ENCODE measurements around the gene BAZ2A. TPM values are rescaled to one million over a fixed set of nuclear protein-coding genes. Genes with fewer than 3 reads are reported as not detected.

The BAZ2A gene
- total and polyA plus RNA-seq, 2 experiments from 2014 or later: 13.0 to 23.2 TPM

- Histone ChIP-seq H3K4me2 (ENCODE audit: unreplicated experiment) (peak within 1 kb of the TSS; percentile 97), H3K9ac (peak within 1 kb of the TSS; percentile 96), H3K79me2 (ENCODE audit: insufficient read depth) (peaks cover 49% of the 10 kb centered on the region), H3K27me3 (replicated peaks; ENCODE audit: insufficient read depth) (no peaks in the 10 kb centered on the region), H3K4me3 (peak within 1 kb of the TSS; percentile 94), H4K20me1 (ENCODE audit: insufficient read depth) (peaks cover 13% of the 10 kb centered on the region; the same call in 1 of the 2 replicates), H3K36me3 (ENCODE audit: low read depth) (peaks cover 36% of the 10 kb centered on the region), H3K4me1 (ENCODE audit: insufficient read depth) (peaks cover 9% of the 10 kb centered on the region; the same call in 1 of the 2 replicates), H3K27ac (peak within 1 kb of the TSS; percentile 76), H3F3A (ENCODE audit: insufficient read depth) (peaks cover 25% of the 10 kb centered on the region), H2AFZ (peak within 1 kb of the TSS; percentile 87), H3K9me3 (ENCODE audit: low read depth) (no peaks in the 10 kb centered on the region), H3K9me2 (ENCODE audit: insufficient read depth) (no peaks in the 10 kb centered on the region)
- 0 to 2% methylated on average over 39 of the region's 39 CpGs for WGBS, 2 experiments (ENCODE audit: low coverage in 1 of 2, low lambda C conversion rate in 2 of 2, missing lambda C conversion rate in 2 of 2)
- in situ Hi-C loops (cut with MboI): no loop called here
- no peak for TF ChIP-seq EZH2phosphoT487 (IDR thresholded peaks at IDR 0.05; ENCODE audit: insufficient read depth, low read depth)
- TF ChIP-seq EZH2 (IDR thresholded peaks at IDR 0.05; ENCODE audit: insufficient read depth, poor library complexity, severe bottlenecking): no peak
- peak; percentile 99 for DNase-seq
Measured at GRCh38 chr12:56645717-56646446, 15.8 kb upstream of the BAZ2A start, which contains the start of gene ATP5F1B. Gene ATP5F1B (minus strand): TSS chr12:56645984. CDS start chr12:56645963, 21 bp downstream.

- in situ Hi-C loops (cut with MboI): no loop called here
- no peaks in the 10 kb centered on the region for H3K9me3 ChIP-seq (ENCODE audit: low read depth)
- peaks cover 55% of the 10 kb centered on the region for H3K79me2 ChIP-seq (ENCODE audit: insufficient read depth)
- H3K27ac ChIP-seq: peak overlapping the region; percentile 64
- H3K36me3 ChIP-seq (ENCODE audit: low read depth): peaks cover 41% of the 10 kb centered on the region
- WGBS, 2 experiments (ENCODE audit: low coverage in 1 of 2, low lambda C conversion rate in 2 of 2, missing lambda C conversion rate in 2 of 2): 0 to 6% methylated on average over 29 of the region's 29 CpGs
- H4K20me1 ChIP-seq (ENCODE audit: insufficient read depth): peaks cover 13% of the 10 kb centered on the region; the same call in 1 of the 2 replicates
- no peaks in the 10 kb centered on the region for H3K27me3 ChIP-seq (replicated peaks; ENCODE audit: insufficient read depth)
- peak overlapping the region; percentile 94 for H3K4me3 ChIP-seq
- H2AFZ ChIP-seq: peak overlapping the region; percentile 72
- TF ChIP-seq EZH2 (IDR thresholded peaks at IDR 0.05; ENCODE audit: insufficient read depth, poor library complexity, severe bottlenecking) (no peak), EZH2phosphoT487 (IDR thresholded peaks at IDR 0.05; ENCODE audit: insufficient read depth, low read depth) (no peak)
- DNase-seq: peak; percentile 59
- H3K4me2 ChIP-seq (ENCODE audit: unreplicated experiment): peak overlapping the region; percentile 97
- peak overlapping the region; percentile 96 for H3K9ac ChIP-seq
- H3F3A ChIP-seq (ENCODE audit: insufficient read depth): peaks cover 27% of the 10 kb centered on the region
- no peaks in the 10 kb centered on the region for H3K9me2 ChIP-seq (ENCODE audit: insufficient read depth)
- H3K4me1 ChIP-seq (ENCODE audit: insufficient read depth): peaks cover 9% of the 10 kb centered on the region; the same call in 1 of the 2 replicates
Measured at GRCh38 chr12:56645201-56645716, 15.1 kb upstream of the BAZ2A start.

GRCh38 chr12:56644654-56645053 is 14.5 kb upstream of the BAZ2A start:
- Histone ChIP-seq H3K4me1 (ENCODE audit: insufficient read depth) (peaks cover 9% of the 10 kb centered on the region; the same call in 1 of the 2 replicates), H3K9me3 (ENCODE audit: low read depth) (no peaks in the 10 kb centered on the region), H3K79me2 (ENCODE audit: insufficient read depth) (peaks cover 61% of the 10 kb centered on the region), H3K4me3 (peak overlapping the region; percentile 94), H3K4me2 (ENCODE audit: unreplicated experiment) (peak overlapping the region; percentile 97), H3K9me2 (ENCODE audit: insufficient read depth) (no peaks in the 10 kb centered on the region), H2AFZ (no peak overlapping the region), H3K9ac (peak overlapping the region; percentile 96), H3K36me3 (ENCODE audit: low read depth) (peaks cover 45% of the 10 kb centered on the region), H4K20me1 (ENCODE audit: insufficient read depth) (peaks cover 13% of the 10 kb centered on the region; the same call in 1 of the 2 replicates), H3F3A (ENCODE audit: insufficient read depth) (peaks cover 33% of the 10 kb centered on the region), H3K27ac (peak overlapping the region; percentile 64; the same call in 1 of the 2 replicates), H3K27me3 (replicated peaks; ENCODE audit: insufficient read depth) (no peaks in the 10 kb centered on the region)
- in situ Hi-C loops (cut with MboI): no loop called here
- WGBS, 2 experiments (ENCODE audit: low coverage in 1 of 2, low lambda C conversion rate in 2 of 2, missing lambda C conversion rate in 2 of 2): 49 to 50% methylated on average over 4 of the region's 4 CpGs
- TF ChIP-seq EZH2phosphoT487 (IDR thresholded peaks at IDR 0.05; ENCODE audit: insufficient read depth, low read depth): no peak
- TF ChIP-seq EZH2 (IDR thresholded peaks at IDR 0.05; ENCODE audit: insufficient read depth, poor library complexity, severe bottlenecking): no peak
- peak; percentile 61 for DNase-seq

GRCh38 chr12:56641219-56641618 is 11.1 kb upstream of the BAZ2A start:
- TF ChIP-seq EZH2phosphoT487 (IDR thresholded peaks at IDR 0.05; ENCODE audit: insufficient read depth, low read depth) (no peak), EZH2 (IDR thresholded peaks at IDR 0.05; ENCODE audit: insufficient read depth, poor library complexity, severe bottlenecking) (no peak)
- Histone ChIP-seq H3K4me2 (ENCODE audit: unreplicated experiment) (no peak overlapping the region), H3K9me3 (ENCODE audit: low read depth) (no peaks in the 10 kb centered on the region), H3K27me3 (replicated peaks; ENCODE audit: insufficient read depth) (no peaks in the 10 kb centered on the region), H4K20me1 (ENCODE audit: insufficient read depth) (peaks cover 13% of the 10 kb centered on the region; the same call in 1 of the 2 replicates), H3K9ac (no peak overlapping the region), H2AFZ (no peak overlapping the region), H3K36me3 (ENCODE audit: low read depth) (peaks cover 68% of the 10 kb centered on the region), H3K4me1 (ENCODE audit: insufficient read depth) (peaks cover 17% of the 10 kb centered on the region), H3K9me2 (ENCODE audit: insufficient read depth) (no peaks in the 10 kb centered on the region), H3F3A (ENCODE audit: insufficient read depth) (peaks cover 58% of the 10 kb centered on the region), H3K4me3 (no peak overlapping the region), H3K27ac (no peak overlapping the region), H3K79me2 (ENCODE audit: insufficient read depth) (peaks cover 68% of the 10 kb centered on the region)
- 81 to 90% methylated on average over 6 of the region's 6 CpGs for WGBS, 2 experiments (ENCODE audit: low coverage in 1 of 2, low lambda C conversion rate in 2 of 2, missing lambda C conversion rate in 2 of 2)
- in situ Hi-C loops (cut with MboI): no loop called here
- no peak for DNase-seq

All from GM23248 (cell line).